Neural progenitor cell (in vitro differentiated cells): Measurements from ENCODE around the gene ORC4. TPM values are rescaled to one million over a fixed set of nuclear protein-coding genes. Genes with fewer than 3 reads are reported as not detected.

ENCODE experiments used
- DNase-seq: peaks from one replicate; pipeline ENCODE4 v3.0.0-alpha.2; 2016; ENCODE audit warnings: low spot score
- H2AFZ ChIP-seq: fragments of 200-600 bp; sonication (generic); replicated peaks from 2 replicates; pipeline ENCODE4 v1.6.1; 2016; ENCODE audit warnings: antibody characterized with exemption
- H3F3A ChIP-seq: fragments of 200-600 bp; sonication (generic); 2 replicates; pipeline ENCODE4 v1.6.1; 2016; ENCODE audit warnings: antibody characterized with exemption, low read depth
- H3K27ac ChIP-seq: fragments of 200-600 bp; sonication (generic); 2 replicates; pipeline ENCODE4 v1.5.1; 2016; ENCODE audit warnings: mild to moderate bottlenecking
- H3K27me3 ChIP-seq: fragments of 200-600 bp; sonication (generic); 2 replicates; pipeline ENCODE4 v1.6.1; 2016; ENCODE audit warnings: mild to moderate bottlenecking, moderate library complexity
- H3K36me3 ChIP-seq: fragments of 200-600 bp; sonication (generic); 2 replicates; pipeline ENCODE4 v1.5.1; 2016
- H3K4me1 ChIP-seq: fragments of 200-600 bp; sonication (generic); 2 replicates; pipeline ENCODE4 v1.6.1; 2016; ENCODE audit warnings: mixed run types
- H3K4me2 ChIP-seq: fragments of 200-600 bp; sonication (generic); 2 replicates; pipeline ENCODE4 v1.6.1; 2016
- H3K4me3 ChIP-seq: fragments of 200-600 bp; sonication (generic); 2 replicates; pipeline ENCODE4 v1.5.1; 2016
- H3K79me2 ChIP-seq: fragments of 200-600 bp; sonication (generic); 2 replicates; pipeline ENCODE4 v1.6.1; 2016; ENCODE audit warnings: low read depth
- H3K9ac ChIP-seq: fragments of 200-600 bp; sonication (generic); 2 replicates; pipeline ENCODE4 v1.6.1; 2016
- H3K9me3 ChIP-seq: fragments of 200-600 bp; sonication (generic); 2 replicates; pipeline ENCODE4 v1.5.1; 2016; ENCODE audit warnings: low read depth
- H4K20me1 ChIP-seq: fragments of 200-600 bp; sonication (generic); 2 replicates; pipeline ENCODE4 v1.6.1; 2016; ENCODE audit warnings: low read depth
- H3K27ac Mint-ChIP-seq: 3 replicates; pipeline ENCODE4 v1.8.0; 2021; ENCODE audit warnings: mixed read lengths
- H3K27me3 Mint-ChIP-seq: 2 replicates; pipeline ENCODE4 v1.8.0; 2022; ENCODE audit warnings: low read depth, mild to moderate bottlenecking, inconsistent platforms, moderate library complexity, mixed read lengths; ENCODE audit not compliant: insufficient read depth
- H3K36me3 Mint-ChIP-seq: 3 replicates; pipeline ENCODE4 v1.8.0; 2021; ENCODE audit warnings: mixed read lengths
- H3K4me1 Mint-ChIP-seq: 3 replicates; pipeline ENCODE4 v1.8.0; 2021; ENCODE audit warnings: mixed read lengths
- H3K4me3 Mint-ChIP-seq: 3 replicates; pipeline ENCODE4 v1.8.0; 2021; ENCODE audit warnings: mild to moderate bottlenecking, moderate library complexity, mixed read lengths
- H3K9me3 Mint-ChIP-seq: 3 replicates; pipeline ENCODE4 v1.8.0; 2020; ENCODE audit warnings: mixed read lengths
- CTCF ChIP-seq: fragments of 200-600 bp; sonication (generic); IDR thresholded peaks from 2 replicates; pipeline ENCODE4 v1.5.1; 2017; ENCODE audit warnings: antibody characterized with exemption, mild to moderate bottlenecking
- EZH2 ChIP-seq: fragments of 200-600 bp; sonication (generic); IDR thresholded peaks from 2 replicates; pipeline ENCODE4 v1.6.1; 2017; ENCODE audit warnings: antibody characterized with exemption, mild to moderate bottlenecking, moderate library complexity
- EZH2phosphoT487 ChIP-seq: fragments of 200-600 bp; sonication (generic); IDR thresholded peaks from 2 replicates; pipeline ENCODE4 v1.6.1; 2017; ENCODE audit warnings: antibody characterized with exemption
- total RNA-seq: library from RNA; depleted of rRNA; stranded (reverse); fragments of >200 nt; gene quantifications from 2 replicates; pipeline ENCODE4 v1.2.3, GENCODE V29; 2015; ENCODE audit warnings: low replicate concordance

ORC4 gene
- total RNA-seq, 1 donor from 2014 or later = 314 TPM

- H3K9ac ChIP-seq = no peak overlapping the region
- no peaks in the 10 kb centered on the region for H3K9me3 ChIP-seq
- H3K4me3 ChIP-seq = no peak overlapping the region
- H3K27me3 ChIP-seq = no peaks in the 10 kb centered on the region
- no peak overlapping the region for H3K27ac ChIP-seq
- no peak overlapping the region for H2AFZ ChIP-seq
- no peak overlapping the region for H3K4me3 Mint-ChIP-seq
- TF ChIP-seq CTCF (peak; percentile 93), EZH2phosphoT487 (no peak)
- peaks cover 4% of the 10 kb centered on the region for H3F3A ChIP-seq
- H3K36me3 ChIP-seq = no peaks in the 10 kb centered on the region
- no peaks in the 10 kb centered on the region for H3K27me3 Mint-ChIP-seq
- peaks cover 7% of the 10 kb centered on the region for H3K4me1 Mint-ChIP-seq
- peak; percentile 69 for DNase-seq
- no peak overlapping the region for H3K4me2 ChIP-seq
- peaks cover 8% of the 10 kb centered on the region for H3K36me3 Mint-ChIP-seq
- H3K9me3 Mint-ChIP-seq = no peaks in the 10 kb centered on the region
- no peaks in the 10 kb centered on the region for H3K79me2 ChIP-seq
- H3K27ac Mint-ChIP-seq = no peak overlapping the region
- no peaks in the 10 kb centered on the region for H4K20me1 ChIP-seq
- H3K4me1 ChIP-seq = peaks cover 9% of the 10 kb centered on the region
Measured at GRCh38 chr2:147910990-147911473, 109.5 kb downstream of the ORC4 start.

GRCh38 chr2:147909178-147909577 is 111.4 kb downstream of the ORC4 start:
- TF ChIP-seq EZH2 (no peak), EZH2phosphoT487 (no peak), CTCF (no peak)
- Histone ChIP-seq H3F3A (peaks cover 4% of the 10 kb centered on the region), H3K27ac (no peak overlapping the region), H2AFZ (no peak overlapping the region), H3K4me3 (no peak overlapping the region), H3K4me1 (peaks cover 9% of the 10 kb centered on the region), H3K27me3 (no peaks in the 10 kb centered on the region), H4K20me1 (no peaks in the 10 kb centered on the region), H3K4me2 (no peak overlapping the region), H3K9me3 (no peaks in the 10 kb centered on the region), H3K9ac (no peak overlapping the region), H3K79me2 (no peaks in the 10 kb centered on the region), H3K36me3 (no peaks in the 10 kb centered on the region)
- peaks cover 11% of the 10 kb centered on the region for H3K4me1 Mint-ChIP-seq
- H3K4me3 Mint-ChIP-seq = no peak overlapping the region
- no peaks in the 10 kb centered on the region for H3K9me3 Mint-ChIP-seq
- no peak for DNase-seq
- H3K27me3 Mint-ChIP-seq = no peaks in the 10 kb centered on the region
- H3K27ac Mint-ChIP-seq = no peak overlapping the region
- peaks cover 8% of the 10 kb centered on the region for H3K36me3 Mint-ChIP-seq

GRCh38 chr2:147904051-147904450 is 116.5 kb downstream of the ORC4 start:
- H3K4me3 Mint-ChIP-seq = no peak overlapping the region
- no peak for DNase-seq
- TF ChIP-seq CTCF (no peak), EZH2 (no peak)
- no peaks in the 10 kb centered on the region for H3K4me1 ChIP-seq
- H3K4me2 ChIP-seq = no peak overlapping the region
- H3K27me3 Mint-ChIP-seq = no peaks in the 10 kb centered on the region
- no peak overlapping the region for H3K4me3 ChIP-seq
- H3K36me3 Mint-ChIP-seq = peaks cover 12% of the 10 kb centered on the region
- H4K20me1 ChIP-seq = no peaks in the 10 kb centered on the region
- no peaks in the 10 kb centered on the region for H3K9me3 Mint-ChIP-seq
- H3K9me3 ChIP-seq = no peaks in the 10 kb centered on the region
- H3K27ac ChIP-seq = no peak overlapping the region
- H3K27me3 ChIP-seq = no peaks in the 10 kb centered on the region
- no peak overlapping the region for H3K27ac Mint-ChIP-seq
- no peaks in the 10 kb centered on the region for H3K36me3 ChIP-seq
- peaks cover 6% of the 10 kb centered on the region for H3K4me1 Mint-ChIP-seq
- H3F3A ChIP-seq = no peaks in the 10 kb centered on the region
- H3K79me2 ChIP-seq = no peaks in the 10 kb centered on the region
- H3K9ac ChIP-seq = no peak overlapping the region
- no peak overlapping the region for H2AFZ ChIP-seq
